ENCODE measurements around the gene SAMD4A.

SAMD4A gene

GRCh38 chr14:54700717-54701116, 133.8 kb downstream of the SAMD4A start:
- TF ChIP-seq CTCF (IDR thresholded peaks at IDR 0.05; ENCODE audit: low read depth, low read length, missing control alignments): no peak
- in situ Hi-C loops (cut with HindIII; ENCODE audit: low sequenced_read_pairs): no loop called here
- no peak for DNase-seq (ENCODE audit: low read depth)
- H3K4me3 ChIP-seq (ENCODE audit: low read depth, low read length): no peak overlapping the region

GRCh38 chr14:54702014-54702491, 135.1 kb downstream of the SAMD4A start:
- DNase-seq (ENCODE audit: low read depth): no peak
- in situ Hi-C loops (cut with HindIII; ENCODE audit: low sequenced_read_pairs): no loop called here
- no peak for TF ChIP-seq CTCF (IDR thresholded peaks at IDR 0.05; ENCODE audit: low read depth, low read length, missing control alignments)
- H3K4me3 ChIP-seq (ENCODE audit: low read depth, low read length): no peak overlapping the region

- in situ Hi-C loops (cut with HindIII; ENCODE audit: low sequenced_read_pairs): no loop called here
- TF ChIP-seq CTCF (IDR thresholded peaks at IDR 0.05; ENCODE audit: low read depth, low read length, missing control alignments): no peak
- no peak for DNase-seq (ENCODE audit: low read depth)
- H3K4me3 ChIP-seq (ENCODE audit: low read depth, low read length): no peak overlapping the region
These were observed 135.6 kb downstream of the SAMD4A start for GRCh38 chr14:54702492-54702891.

GRCh38 chr14:54703082-54703481, 136.2 kb downstream of the SAMD4A start:
- in situ Hi-C loops (cut with HindIII; ENCODE audit: low sequenced_read_pairs): no loop called here
- DNase-seq (ENCODE audit: low read depth): no peak
- no peak overlapping the region for H3K4me3 ChIP-seq (ENCODE audit: low read depth, low read length)
- TF ChIP-seq CTCF (IDR thresholded peaks at IDR 0.05; ENCODE audit: low read depth, low read length, missing control alignments): no peak

- TF ChIP-seq CTCF (IDR thresholded peaks at IDR 0.05; ENCODE audit: low read depth, low read length, missing control alignments): no peak
- in situ Hi-C loops (cut with HindIII; ENCODE audit: low sequenced_read_pairs): no loop called here
- no peak overlapping the region for H3K4me3 ChIP-seq (ENCODE audit: low read depth, low read length)
- no peak for DNase-seq (ENCODE audit: low read depth)
These were observed 136.8 kb downstream of the SAMD4A start for GRCh38 chr14:54703724-54704123.

- in situ Hi-C loops (cut with HindIII; ENCODE audit: low sequenced_read_pairs): no loop called here
- no peak for DNase-seq (ENCODE audit: low read depth)
- H3K4me3 ChIP-seq (ENCODE audit: low read depth, low read length): no peak overlapping the region
- TF ChIP-seq CTCF (IDR thresholded peaks at IDR 0.05; ENCODE audit: low read depth, low read length, missing control alignments): no peak
These were observed 137.8 kb downstream of the SAMD4A start for GRCh38 chr14:54704768-54705167.

GRCh38 chr14:54706769-54707168, 139.8 kb downstream of the SAMD4A start:
- H3K4me3 ChIP-seq (ENCODE audit: low read depth, low read length): no peak overlapping the region
- no peak for DNase-seq (ENCODE audit: low read depth)
- TF ChIP-seq CTCF (IDR thresholded peaks at IDR 0.05; ENCODE audit: low read depth, low read length, missing control alignments): no peak
- in situ Hi-C loops (cut with HindIII; ENCODE audit: low sequenced_read_pairs): no loop called here
